Caco-2 (cell line): ENCODE measurements around the gene AQP12A. TPM values are rescaled to one million over a fixed set of nuclear protein-coding genes. Genes with fewer than 3 reads are reported as not detected.
"Not testable (repeated sequence)": the region's sequence is repeated elsewhere in the genome, so short reads cannot be mapped to it uniquely, and the experiment has no call there.

ENCODE experiments used
- BruUV-seq: library from RNA; stranded (reverse); fragments of 400-500 nt; replicated peaks from 2 replicates; lab custom pipeline; 2021; lab: Mats Ljungman, UMichigan
- CTCF ChIA-PET: fragments of 300-600 bp; sonication (Branson Sonifier 250); formaldehyde crosslinking; loops from one replicate; lab custom pipeline; 2022; ENCODE audit warnings: antibody characterized with exemption; lab: Charles Lee
- POLR2A ChIA-PET: fragments of 300-600 bp; sonication (Branson Sonifier 250); formaldehyde crosslinking; loops from one replicate; lab custom pipeline; 2022; ENCODE audit warnings: antibody characterized with exemption; lab: Charles Lee
- DNase-seq, 2 experiments: peaks; one replicate each; pipeline versions ENCODE4 v3.0.0 to v3.0.0-alpha.2; 2020 to 2022
- H3K27me3 ChIP-seq: replicated peaks from 2 replicates; pipeline ENCODE4 v1.6.0; 2011; ENCODE audit warnings: low read length; ENCODE audit not compliant: control insufficient read depth, insufficient read depth
- H3K36me3 ChIP-seq: 2 replicates; pipeline ENCODE4 v1.5.1; 2011; ENCODE audit warnings: low read length; ENCODE audit not compliant: control insufficient read depth, insufficient read depth
- H3K4me1 ChIP-seq: fragments of 250-450 bp; sonication (Bioruptor Pico); 2 replicates; pipeline ENCODE4 v1.5.1; 2020; ENCODE audit warnings: mild to moderate bottlenecking
- H3K4me3 ChIP-seq: 2 replicates; pipeline ENCODE4 v1.5.1; 2011; ENCODE audit warnings: low read depth, mild to moderate bottlenecking, control low read depth, low read length
- H3K9me3 ChIP-seq: fragments of 250-450 bp; sonication (Bioruptor Pico); 2 replicates; pipeline ENCODE4 v1.5.1; 2020; ENCODE audit warnings: mild to moderate bottlenecking, moderate library complexity
- H3K27ac Mint-ChIP-seq: one replicate; pipeline ENCODE4 v1.8.0; 2022; ENCODE audit warnings: mixed read lengths; ENCODE audit not compliant: unreplicated experiment
- H3K27me3 Mint-ChIP-seq: one replicate; pipeline ENCODE4 v1.8.0; 2022; ENCODE audit warnings: mixed read lengths; ENCODE audit not compliant: insufficient read depth, unreplicated experiment
- H3K36me3 Mint-ChIP-seq: one replicate; pipeline ENCODE4 v1.8.0; 2022; ENCODE audit warnings: mild to moderate bottlenecking, mixed read lengths; ENCODE audit not compliant: insufficient read depth, unreplicated experiment
- H3K4me1 Mint-ChIP-seq: one replicate; pipeline ENCODE4 v1.8.0; 2022; ENCODE audit warnings: low read depth, mixed read lengths; ENCODE audit not compliant: unreplicated experiment
- H3K4me3 Mint-ChIP-seq: one replicate; pipeline ENCODE4 v1.8.0; 2022; ENCODE audit warnings: mild to moderate bottlenecking, moderate library complexity, mixed read lengths; ENCODE audit not compliant: unreplicated experiment
- H3K9me3 Mint-ChIP-seq: one replicate; pipeline ENCODE4 v1.8.0; 2022; ENCODE audit warnings: mixed read lengths; ENCODE audit not compliant: unreplicated experiment
- CTCF ChIP-seq, 2 experiments: fragments of 200-600 bp in 1 of 2; IDR thresholded peaks; 1 replicate in 1 of 2; 2 replicates in 1 of 2; pipeline versions ENCODE4 v1.5.1 to v1.8.0; 2011 to 2022; ENCODE audit warnings: antibody characterized with exemption in 1 of 2, control low read depth in 1 of 2, inconsistent platforms in 1 of 2, low read depth in 1 of 2, low read length in 1 of 2, mild to moderate bottlenecking in 1 of 2, moderate library complexity in 1 of 2; ENCODE audit not compliant: insufficient read depth in 1 of 2, severe bottlenecking in 1 of 2, unreplicated experiment in 1 of 2
- intact Hi-C: fragments of 100-400 bp; cut with micrococcal nuclease; formaldehyde crosslinking; loops from one replicate; pipeline ENCODE4 v1.10.0; 2022; ENCODE audit not compliant: unreplicated experiment
- total RNA-seq: library from RNA; stranded (reverse); gene quantifications from 2 replicates; pipeline ENCODE4 v1.2.3, GENCODE V29; 2022

The AQP12A gene
- total RNA-seq, 1 experiment from 2014 or later, result not detected

DNA sequence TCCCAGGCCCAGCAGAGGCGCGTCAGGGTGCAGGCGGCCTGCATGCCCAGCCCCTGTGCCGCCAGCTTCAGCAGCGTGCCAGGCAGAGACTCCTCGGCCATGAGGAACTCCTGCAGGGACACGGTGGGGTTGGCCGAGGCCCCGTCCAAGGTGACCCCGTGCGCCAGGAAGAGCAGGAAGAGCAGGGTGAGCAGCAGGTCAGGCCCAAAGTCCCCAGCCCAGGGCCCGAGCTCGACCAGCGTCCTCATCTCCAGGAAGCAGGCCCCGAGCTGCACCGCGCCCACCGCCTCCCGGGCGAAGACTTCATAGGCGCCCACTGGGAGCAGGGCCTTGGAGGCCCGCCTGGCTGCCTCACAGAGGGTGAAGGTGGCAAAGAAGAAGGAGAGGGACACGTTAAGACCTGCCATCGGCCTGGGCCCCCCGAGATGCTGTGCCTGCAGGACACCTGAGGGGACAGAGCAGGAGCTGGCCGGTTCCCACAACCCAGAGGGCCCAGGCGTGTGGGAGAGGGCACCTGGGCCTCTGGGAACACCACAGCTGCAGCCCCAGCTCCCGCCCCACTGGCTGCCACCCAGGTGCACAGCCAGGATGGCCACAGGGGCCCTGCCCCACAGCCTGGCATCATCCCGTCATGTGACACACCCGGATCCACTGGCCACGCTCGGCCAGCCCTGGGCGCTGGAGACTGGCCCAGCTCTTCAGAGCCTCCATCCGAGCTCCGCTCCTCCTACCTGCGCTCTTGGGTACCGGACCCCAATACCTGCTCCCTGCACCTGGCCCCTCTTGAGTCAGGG is 9.0 kb upstream of the AQP12A start, which contains the start of gene AQP12B:
Gene AQP12B, minus strand, starts transcription at position 455 of the 794 bp plus-strand sequence. Its CDS starts 48 bp downstream, at position 407.
- H3K27me3 ChIP-seq, H3K4me3 Mint-ChIP-seq, POLR2A ChIA-PET, H3K27me3 Mint-ChIP-seq, H3K9me3 ChIP-seq, BruUV-seq, H3K27ac Mint-ChIP-seq, H3K9me3 Mint-ChIP-seq, H3K36me3 ChIP-seq, H3K4me3 ChIP-seq, intact Hi-C loops, DNase-seq, H3K4me1 ChIP-seq, H3K4me1 Mint-ChIP-seq, H3K36me3 Mint-ChIP-seq, CTCF ChIA-PET: not testable (repeated sequence)

- H3K27me3 Mint-ChIP-seq, H3K4me3 ChIP-seq, H3K36me3 Mint-ChIP-seq, POLR2A ChIA-PET, intact Hi-C loops, DNase-seq, H3K4me1 Mint-ChIP-seq, H3K9me3 ChIP-seq, H3K9me3 Mint-ChIP-seq, BruUV-seq, H3K4me1 ChIP-seq, CTCF ChIA-PET, H3K4me3 Mint-ChIP-seq, H3K36me3 ChIP-seq, H3K27me3 ChIP-seq, H3K27ac Mint-ChIP-seq: not testable (repeated sequence)
Observed at GRCh38 chr2:240683329-240683979, 8.2 kb upstream of the AQP12A start.

DNA sequence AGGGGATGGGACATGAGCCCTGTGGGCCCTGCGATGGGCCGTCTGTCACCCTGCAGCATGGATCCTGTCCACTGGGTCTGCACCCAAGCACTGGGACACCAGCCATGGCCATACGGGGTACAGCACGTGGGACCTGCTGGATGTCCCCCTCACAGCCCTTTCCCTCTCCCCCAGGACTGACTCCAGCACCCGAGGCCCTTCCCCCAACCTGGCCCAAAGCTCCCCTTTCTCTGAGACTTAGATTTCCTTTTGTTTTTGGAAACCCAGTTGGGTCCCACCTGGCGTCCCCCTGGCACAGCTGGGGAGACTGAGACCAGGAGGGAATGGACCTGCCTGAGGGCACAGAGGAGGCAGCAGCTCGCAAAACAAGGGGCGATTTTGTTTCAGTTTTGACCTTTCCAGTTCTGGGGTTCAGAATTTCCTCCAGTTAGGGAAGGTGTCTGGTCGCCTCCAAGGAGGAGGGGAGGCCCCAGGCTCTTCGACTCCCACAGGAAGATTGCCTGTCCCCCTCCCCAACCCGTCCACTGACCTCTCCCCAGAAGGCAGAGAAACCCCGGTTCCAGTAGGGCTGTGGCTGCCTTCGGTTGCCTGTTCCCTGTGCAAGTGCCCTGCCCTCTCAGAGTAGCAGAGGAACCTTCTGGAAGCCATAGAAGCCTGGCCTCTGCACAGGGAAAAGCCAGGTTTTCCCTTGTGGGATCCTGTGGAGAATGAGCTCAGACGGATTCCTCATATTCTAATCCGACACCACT is 7.5 kb upstream of the AQP12A start:
- intact Hi-C loops, H3K4me1 ChIP-seq, H3K27me3 ChIP-seq, H3K27me3 Mint-ChIP-seq, H3K9me3 ChIP-seq, H3K36me3 Mint-ChIP-seq, H3K36me3 ChIP-seq, CTCF ChIA-PET, H3K9me3 Mint-ChIP-seq, H3K4me1 Mint-ChIP-seq, POLR2A ChIA-PET, H3K4me3 Mint-ChIP-seq, H3K4me3 ChIP-seq, H3K27ac Mint-ChIP-seq, BruUV-seq, DNase-seq: not testable (repeated sequence)

GRCh38 chr2:240685771-240686371 is 5.8 kb upstream of the AQP12A start:
- no peak overlapping the region for H3K4me3 Mint-ChIP-seq
- H3K27me3 ChIP-seq, result no peaks in the 10 kb centered on the region
- CTCF ChIA-PET, result no interaction called here
- no peak overlapping the region for H3K4me3 ChIP-seq
- no peak for TF ChIP-seq CTCF (IDR thresholded peaks at IDR 0.05; ENCODE audit: insufficient read depth in 1 of 2, low read depth in 1 of 2, low read length in 1 of 2, severe bottlenecking in 1 of 2, unreplicated experiment in 1 of 2)
- peaks cover 9% of the 10 kb centered on the region; the same call in 1 of the 2 replicates for H3K4me1 ChIP-seq
- no peaks in the 10 kb centered on the region for H3K9me3 ChIP-seq
- no TSS peak for BruUV-seq
- intact Hi-C loops, result no loop called here
- H3K36me3 ChIP-seq, result no peaks in the 10 kb centered on the region
- no peaks in the 10 kb centered on the region for H3K27me3 Mint-ChIP-seq
- H3K4me1 Mint-ChIP-seq, result no peaks in the 10 kb centered on the region
- H3K27ac Mint-ChIP-seq, result no peak overlapping the region
- H3K9me3 Mint-ChIP-seq, result no peaks in the 10 kb centered on the region
- H3K36me3 Mint-ChIP-seq, result no peaks in the 10 kb centered on the region
- peak in 1 of 2 experiments; percentile 45 for DNase-seq
- POLR2A ChIA-PET, result no interaction called here
